GM19372 (cell line): ENCODE data around the gene IL15RA.

Source experiments
- ATAC-seq: cut with Tn5 transposase; IDR thresholded peaks from one replicate; pipeline ENCODE4 v1.9.1; 2021; ENCODE audit warnings: mild to moderate bottlenecking, low read depth, moderate library complexity; ENCODE audit not compliant: unreplicated experiment

Gene IL15RA

GRCh38 chr10:5977471-5978229 lies at the start of gene IL15RA:
Gene IL15RA (minus strand): TSS chr10:5977543. CDS start chr10:5977492, 51 bp downstream.
- peak; percentile 61 for ATAC-seq

GRCh38 chr10:6025683-6026255 lies 48.4 kb upstream of the IL15RA start:
- ATAC-seq: no peak

- no peak for ATAC-seq
These were observed 47.0 kb upstream of the IL15RA start for GRCh38 chr10:6024334-6024682.

GRCh38 chr10:6023661-6024333 lies 46.5 kb upstream of the IL15RA start:
- no peak for ATAC-seq

GRCh38 chr10:6022660-6023059 lies 45.3 kb upstream of the IL15RA start:
- no peak for ATAC-seq

- no peak for ATAC-seq
These were observed 43.5 kb upstream of the IL15RA start for GRCh38 chr10:6020826-6021225.

- no peak for ATAC-seq
These were observed 42.5 kb upstream of the IL15RA start for GRCh38 chr10:6019796-6020195.

GRCh38 chr10:6019010-6019782 lies 41.9 kb upstream of the IL15RA start:
- ATAC-seq: no peak

GRCh38 chr10:6018422-6018821 lies 41.1 kb upstream of the IL15RA start:
- no peak for ATAC-seq

GRCh38 chr10:6017781-6018354 lies 40.5 kb upstream of the IL15RA start:
- no peak for ATAC-seq

GRCh38 chr10:6014241-6014761 lies 37.0 kb upstream of the IL15RA start:
- no peak for ATAC-seq

- no peak for ATAC-seq
These were observed 36.3 kb upstream of the IL15RA start for GRCh38 chr10:6013413-6014192.

GRCh38 chr10:6012121-6012905 lies 35.0 kb upstream of the IL15RA start:
- ATAC-seq: no peak

GRCh38 chr10:6011558-6011957 lies 34.2 kb upstream of the IL15RA start:
- no peak for ATAC-seq

- no peak for ATAC-seq
These were observed 33.2 kb upstream of the IL15RA start for GRCh38 chr10:6010569-6010968.

GRCh38 chr10:6009961-6010360 lies 32.6 kb upstream of the IL15RA start:
- ATAC-seq: no peak

- no peak for ATAC-seq
These were observed 31.8 kb upstream of the IL15RA start for GRCh38 chr10:6009150-6009549.

GRCh38 chr10:6008497-6009142 lies 31.3 kb upstream of the IL15RA start:
- no peak for ATAC-seq
